AG09319 (cell line): Measurements from ENCODE around the gene TXNRD2.
"Not testable (repeated sequence)": the region's sequence is repeated elsewhere in the genome, so short reads cannot be mapped to it uniquely, and the experiment has no call there.

ENCODE experiments used
- DNase-seq: peaks from one replicate; pipeline ENCODE4 v3.0.0-alpha.2; 2010; ENCODE audit warnings: low read depth; ENCODE audit errors: extremely low read depth
- CTCF ChIP-seq: IDR thresholded peaks from 2 replicates; pipeline ENCODE4 v1.5.1; 2011; ENCODE audit warnings: low read depth, mild to moderate bottlenecking, inconsistent platforms, low read length, moderate library complexity

Gene TXNRD2

DNA sequence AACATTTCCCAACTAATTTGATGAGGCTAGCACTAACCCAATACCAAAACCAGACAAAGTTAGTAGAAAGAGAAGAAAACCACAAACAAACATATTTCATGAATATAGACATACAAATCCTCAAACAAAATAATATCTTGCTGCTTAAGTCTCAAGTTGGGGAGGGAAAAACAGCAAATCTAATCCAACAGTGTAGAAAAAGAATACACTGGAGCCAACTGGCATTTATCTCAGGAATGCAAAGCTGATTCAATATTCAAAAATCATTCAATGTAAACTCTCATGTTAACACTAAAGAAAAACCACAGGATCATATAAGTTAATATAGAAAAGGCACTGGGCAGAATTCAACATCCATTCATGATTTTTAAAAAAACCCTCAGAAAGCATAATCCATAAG lies 105.1 kb downstream of the TXNRD2 start:
- DNase-seq: no peak
- no peak for TF ChIP-seq CTCF

- no peak for TF ChIP-seq CTCF
- DNase-seq: no peak
These were observed 107.0 kb downstream of the TXNRD2 start for GRCh38 chr22:19834599-19834998.

- DNase-seq: not testable (repeated sequence)
These were observed 108.3 kb downstream of the TXNRD2 start for GRCh38 chr22:19833327-19833726.

DNA sequence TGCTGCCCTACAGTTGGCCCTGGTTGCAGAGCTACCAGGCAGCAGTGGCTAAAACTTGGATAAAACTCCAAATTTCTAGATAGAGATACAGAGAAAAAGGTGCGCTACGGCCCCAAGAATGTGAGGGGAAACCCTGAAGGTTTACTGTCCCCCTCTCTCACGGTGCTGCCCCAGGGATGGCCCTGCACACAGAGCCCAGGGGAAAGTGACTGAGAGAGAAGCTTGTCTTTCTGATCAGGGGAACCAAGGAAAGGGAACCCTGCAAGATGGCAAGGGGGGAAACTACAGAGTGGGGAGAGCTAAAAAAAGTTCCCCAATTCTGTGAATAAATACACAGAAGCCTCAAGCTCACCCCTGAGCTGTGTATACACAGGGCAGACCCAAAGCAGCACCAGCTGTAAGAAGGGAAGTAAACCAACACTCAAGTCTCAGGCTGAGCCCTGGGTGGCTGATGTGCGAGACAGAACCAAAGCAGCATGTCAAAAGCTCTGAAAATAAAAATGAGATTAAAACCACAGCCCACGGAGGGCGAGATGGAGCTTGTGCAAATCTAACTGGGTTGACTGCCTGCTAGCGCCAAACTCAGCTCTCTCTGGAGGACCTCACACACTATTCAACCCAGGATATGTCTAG lies 109.0 kb downstream of the TXNRD2 start:
- TF ChIP-seq CTCF: no peak
- DNase-seq: no peak

DNA sequence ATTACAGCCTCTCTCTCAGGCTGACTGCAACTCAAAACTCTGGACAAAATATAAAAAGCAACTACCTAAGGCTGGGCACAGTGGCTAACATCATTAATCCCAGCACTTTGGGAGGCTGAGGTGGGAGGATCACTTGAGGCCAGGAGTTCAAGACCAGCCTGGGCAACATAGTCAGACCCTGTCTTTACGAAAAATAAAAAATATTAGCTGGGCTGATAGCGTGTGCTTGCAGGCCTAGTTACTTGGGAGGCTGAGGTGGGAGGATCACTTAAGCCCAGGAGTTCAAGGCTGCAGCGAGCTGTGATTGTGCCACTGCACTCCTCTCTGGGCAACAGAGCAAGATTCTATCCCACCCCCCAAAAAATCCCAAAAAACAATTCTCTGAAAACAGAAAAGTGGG lies 109.6 kb downstream of the TXNRD2 start:
- not testable (repeated sequence) for DNase-seq

DNA sequence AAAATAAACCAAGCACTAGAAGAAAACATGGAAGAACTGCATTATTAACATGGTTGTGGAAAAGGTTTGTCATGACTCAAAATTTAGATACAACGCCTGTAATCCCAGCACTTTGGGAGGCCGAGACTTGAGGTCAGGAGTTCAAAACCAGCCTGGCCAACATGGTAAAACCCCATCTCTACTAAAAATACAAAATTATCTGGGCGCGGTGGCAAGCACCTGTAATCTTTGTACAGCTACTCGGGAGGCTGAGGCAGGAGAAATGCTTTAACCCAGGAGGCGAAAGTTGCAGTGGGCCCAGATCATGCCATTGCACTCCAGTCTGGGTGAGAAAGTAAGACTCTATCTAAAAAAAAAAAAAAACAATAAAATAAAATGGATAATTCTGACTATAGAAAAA lies 110.6 kb downstream of the TXNRD2 start:
- DNase-seq: no peak
- TF ChIP-seq CTCF: no peak

- no peak for TF ChIP-seq CTCF
- no peak for DNase-seq
These were observed 113.6 kb downstream of the TXNRD2 start for GRCh38 chr22:19828035-19828401.

DNA sequence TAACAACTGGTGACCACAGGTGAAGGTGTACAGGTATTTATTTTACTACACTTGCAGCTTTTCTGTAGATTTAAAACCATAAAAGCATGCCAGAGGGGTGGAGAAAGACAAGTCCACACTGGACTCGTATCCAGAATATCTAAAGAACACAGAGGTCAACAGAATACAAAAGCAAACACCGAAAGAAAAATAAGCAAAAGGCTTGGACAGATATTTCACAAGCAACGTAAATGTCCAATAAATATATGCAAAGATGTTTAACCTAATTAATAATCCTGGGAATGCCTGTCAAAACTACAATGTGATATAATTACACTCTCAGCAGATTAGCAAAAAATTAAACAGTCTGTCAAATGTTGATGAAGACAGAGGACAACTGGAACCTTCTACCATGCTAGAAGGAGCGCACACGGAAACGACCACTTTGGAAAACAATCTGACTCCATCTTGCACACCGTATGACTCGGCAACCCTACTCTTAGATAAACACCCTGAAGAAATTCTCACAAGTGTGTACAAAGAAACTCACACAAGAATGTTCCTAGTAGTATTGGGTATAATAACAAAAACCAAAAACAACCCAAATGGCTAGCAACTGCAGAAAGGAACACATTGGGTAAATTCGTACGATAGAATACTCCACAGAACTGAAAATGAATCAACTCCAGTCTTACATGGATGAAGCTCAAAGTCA lies 114.1 kb downstream of the TXNRD2 start:
- DNase-seq: no peak
- no peak for TF ChIP-seq CTCF
